Mesodermal cell (in vitro differentiated cells): ENCODE results near the gene MN1.
A peak's percentile ranks its signal among the peaks of the same experiment; 100 is the strongest.

Experiments
- H3K27ac ChIP-seq: 2 replicates; pipeline ENCODE4 v1.7.0; 2013; ENCODE audit warnings: mild to moderate bottlenecking, low read depth, low read length, moderate library complexity; ENCODE audit not compliant: severe bottlenecking
- H3K36me3 ChIP-seq: 2 replicates; pipeline ENCODE4 v1.7.1; 2013; ENCODE audit warnings: mild to moderate bottlenecking, low read length, moderate library complexity; ENCODE audit not compliant: control insufficient read depth, insufficient read depth
- H3K4me1 ChIP-seq: one replicate; pipeline ENCODE4 v1.7.1; 2013; ENCODE audit warnings: mild to moderate bottlenecking, low read length; ENCODE audit not compliant: insufficient read depth, control insufficient read depth, poor library complexity, severe bottlenecking
- H3K4me3 ChIP-seq: 2 replicates; pipeline ENCODE4 v1.7.0; 2013; ENCODE audit warnings: low read length, control low read depth, mild to moderate bottlenecking; ENCODE audit not compliant: insufficient read depth, poor library complexity, severe bottlenecking; ENCODE audit errors: extremely low read depth
- H3K9me3 ChIP-seq: 2 replicates; pipeline ENCODE4 v1.7.1; 2013; ENCODE audit warnings: mild to moderate bottlenecking, low read length, moderate library complexity; ENCODE audit not compliant: control insufficient read depth
- WGBS, 2 experiments: methylation state at CpG; one replicate each; pipeline ENCODE4 v1.1.5; 2013; ENCODE audit warnings: missing lambda C conversion rate in 2 of 2; ENCODE audit not compliant: insufficient coverage in 2 of 2; 5-methylcytosine and 5-hydroxymethylcytosine counted together

Gene MN1

GRCh38 chr22:27791159-27791858 lies 10.2 kb downstream of the MN1 start:
- no peaks in the 10 kb centered on the region for H3K9me3 ChIP-seq
- H3K4me1 ChIP-seq, result peaks cover 33% of the 10 kb centered on the region
- H3K4me3 ChIP-seq, result no peak overlapping the region
- H3K36me3 ChIP-seq, result peaks cover 1% of the 10 kb centered on the region
- no peak overlapping the region for H3K27ac ChIP-seq
- WGBS, 2 experiments, result 80 to 85% methylated on average over 5 of the region's 17 CpGs

DNA sequence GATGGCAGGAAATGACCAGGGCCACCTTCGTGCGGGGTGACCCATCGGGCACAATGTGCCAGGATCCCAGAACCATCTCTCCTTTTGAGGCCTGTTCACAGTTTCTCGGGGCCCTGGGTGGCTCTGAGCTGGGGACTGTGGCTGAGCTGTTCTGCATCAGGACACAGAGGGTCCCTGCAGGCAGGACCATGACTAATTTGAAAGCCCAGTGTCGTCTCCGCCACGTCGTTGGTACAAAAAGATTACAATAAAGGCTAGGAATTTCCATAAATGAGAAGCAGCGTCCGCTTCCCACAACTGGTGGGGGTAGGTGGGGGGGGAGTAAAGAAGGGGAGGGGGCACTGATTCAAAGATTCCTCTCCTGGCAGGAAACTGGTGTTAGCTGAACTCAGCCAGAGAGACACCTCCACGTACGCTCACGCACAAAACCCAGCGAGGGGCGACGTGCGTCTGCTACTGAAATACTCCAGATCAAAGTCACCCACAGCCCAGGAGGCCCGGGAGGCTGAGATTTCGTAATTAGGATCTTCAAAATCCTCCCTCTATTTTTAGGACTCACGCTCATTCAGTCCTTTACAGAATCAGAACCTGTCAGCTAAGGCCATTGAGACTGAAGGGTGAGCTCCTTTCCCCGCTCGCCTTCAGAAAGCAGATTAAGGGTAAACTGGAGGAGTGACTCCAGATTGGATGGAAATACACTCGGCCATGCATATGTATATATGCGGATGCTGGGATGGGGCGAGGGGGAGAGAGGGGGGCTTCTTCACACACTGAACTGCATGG lies 11.0 kb downstream of the MN1 start:
- H3K36me3 ChIP-seq, result no peaks in the 10 kb centered on the region
- peaks cover 33% of the 10 kb centered on the region for H3K4me1 ChIP-seq
- 61 to 64% methylated on average over 15 to 18 of the region's 25 CpGs for WGBS, 2 experiments
- peak overlapping the region; percentile 24 for H3K27ac ChIP-seq
- H3K9me3 ChIP-seq, result no peaks in the 10 kb centered on the region
- no peak overlapping the region for H3K4me3 ChIP-seq

DNA sequence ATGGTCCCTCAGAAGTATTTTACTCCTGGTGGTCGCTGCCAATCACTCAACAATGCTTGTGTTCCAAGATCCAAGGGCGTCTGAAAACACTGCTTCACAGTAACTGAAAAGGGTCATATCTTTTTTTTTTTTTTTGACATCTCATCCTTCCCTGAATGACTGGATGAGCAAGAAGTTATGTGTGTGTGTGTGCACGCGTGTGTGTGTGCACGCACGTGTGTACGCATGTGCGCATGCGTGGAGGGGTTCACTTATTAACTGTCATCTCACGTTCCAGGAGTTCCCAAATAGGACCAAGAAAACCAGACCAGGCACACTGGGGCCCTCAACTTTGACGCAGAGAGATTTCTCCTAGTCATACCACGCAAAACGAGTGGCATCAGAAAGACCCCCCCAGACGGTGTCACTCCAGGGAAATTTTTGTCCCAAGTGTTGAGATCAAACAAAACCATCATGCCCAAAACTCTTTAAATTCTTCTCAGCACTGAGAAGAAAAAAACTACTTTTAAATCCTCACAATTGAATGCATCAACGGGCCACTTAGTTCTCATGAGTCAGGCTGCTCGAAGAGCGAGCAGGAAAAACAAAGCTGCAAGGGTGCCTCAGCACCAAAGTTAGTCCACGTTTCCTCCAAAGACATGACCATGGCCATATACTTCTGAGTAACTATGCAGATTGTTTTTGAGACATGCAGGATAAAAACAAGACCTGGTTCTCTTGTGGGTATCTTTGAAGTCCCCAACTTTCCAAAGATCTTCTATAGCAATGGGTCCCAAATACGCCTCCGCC lies 12.9 kb downstream of the MN1 start:
- Histone ChIP-seq H3K27ac (no peak overlapping the region), H3K4me1 (peaks cover 37% of the 10 kb centered on the region), H3K36me3 (no peaks in the 10 kb centered on the region), H3K4me3 (no peak overlapping the region), H3K9me3 (no peaks in the 10 kb centered on the region)
- WGBS, 2 experiments, result 90 to 93% methylated on average over 13 to 15 of the region's 20 CpGs

DNA sequence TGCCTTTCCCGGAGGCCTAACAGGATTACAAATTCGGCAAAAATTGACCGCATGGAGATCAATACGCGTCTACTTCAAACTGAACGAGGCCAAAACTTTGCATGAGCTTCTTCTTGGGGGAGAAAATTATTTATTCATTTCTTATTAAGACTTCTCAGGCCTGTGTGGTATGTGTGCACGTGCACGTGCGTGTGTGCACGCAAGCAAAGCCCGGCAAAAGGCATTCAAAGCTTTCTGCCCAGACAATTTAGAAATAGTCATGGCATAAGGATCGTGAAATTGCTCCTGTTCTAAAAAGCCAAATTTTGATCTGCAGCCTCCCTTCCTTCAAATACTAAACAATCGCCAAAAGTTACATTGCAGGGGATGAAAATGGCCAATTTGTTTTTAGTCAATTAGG lies 14.6 kb downstream of the MN1 start:
- Histone ChIP-seq H3K4me1 (peaks cover 30% of the 10 kb centered on the region), H3K27ac (no peak overlapping the region)

GRCh38 chr22:27786291-27786932 lies 15.1 kb downstream of the MN1 start:
- Histone ChIP-seq H3K36me3 (peaks cover 1% of the 10 kb centered on the region), H3K9me3 (no peaks in the 10 kb centered on the region), H3K4me1 (peaks cover 28% of the 10 kb centered on the region), H3K27ac (peak overlapping the region; percentile 13), H3K4me3 (no peak overlapping the region)
- 74 to 75% methylated on average over 8 to 11 of the region's 14 CpGs for WGBS, 2 experiments

More for the DNA sequence above, 14.6 kb downstream of the MN1 start:
- no peak overlapping the region for H3K4me3 ChIP-seq
- H3K36me3 ChIP-seq, result no peaks in the 10 kb centered on the region
- 98 to 100% methylated on average over 7 to 9 of the region's 13 CpGs for WGBS, 2 experiments
- no peaks in the 10 kb centered on the region for H3K9me3 ChIP-seq

DNA sequence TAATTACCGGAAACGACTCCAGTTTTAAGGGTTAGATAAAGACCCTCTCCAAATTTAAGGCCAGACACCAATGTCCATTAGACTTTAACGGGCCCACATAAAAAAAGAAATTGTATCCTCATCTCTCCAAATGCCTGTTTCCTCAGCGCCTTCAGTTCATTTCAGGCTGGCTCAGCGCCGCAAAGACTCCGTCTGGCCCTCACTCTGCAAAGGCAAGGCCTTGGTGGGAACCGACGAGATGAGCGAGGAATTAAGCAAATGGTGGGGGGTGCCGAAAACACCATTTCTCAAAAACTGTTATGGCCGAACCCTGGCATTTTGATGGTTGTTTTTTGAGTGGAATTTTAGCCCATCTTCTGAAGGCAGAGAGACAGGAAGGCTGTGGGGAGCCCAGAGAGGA lies 15.7 kb downstream of the MN1 start:
- WGBS, 2 experiments, result 85% methylated on average over 3 to 6 of the region's 12 CpGs
- Histone ChIP-seq H3K27ac (no peak overlapping the region), H3K36me3 (peaks cover 5% of the 10 kb centered on the region), H3K4me3 (no peak overlapping the region), H3K4me1 (peaks cover 22% of the 10 kb centered on the region), H3K9me3 (no peaks in the 10 kb centered on the region)

GRCh38 chr22:27784120-27784475 lies 17.5 kb downstream of the MN1 start:
- peaks cover 14% of the 10 kb centered on the region for H3K4me1 ChIP-seq
- no peak overlapping the region for H3K4me3 ChIP-seq
- H3K9me3 ChIP-seq, result no peaks in the 10 kb centered on the region
- H3K27ac ChIP-seq, result peak overlapping the region; percentile 8
- peaks cover 9% of the 10 kb centered on the region for H3K36me3 ChIP-seq
- WGBS, 2 experiments, result 66 to 68% methylated on average over 3 to 4 of the region's 6 CpGs

DNA sequence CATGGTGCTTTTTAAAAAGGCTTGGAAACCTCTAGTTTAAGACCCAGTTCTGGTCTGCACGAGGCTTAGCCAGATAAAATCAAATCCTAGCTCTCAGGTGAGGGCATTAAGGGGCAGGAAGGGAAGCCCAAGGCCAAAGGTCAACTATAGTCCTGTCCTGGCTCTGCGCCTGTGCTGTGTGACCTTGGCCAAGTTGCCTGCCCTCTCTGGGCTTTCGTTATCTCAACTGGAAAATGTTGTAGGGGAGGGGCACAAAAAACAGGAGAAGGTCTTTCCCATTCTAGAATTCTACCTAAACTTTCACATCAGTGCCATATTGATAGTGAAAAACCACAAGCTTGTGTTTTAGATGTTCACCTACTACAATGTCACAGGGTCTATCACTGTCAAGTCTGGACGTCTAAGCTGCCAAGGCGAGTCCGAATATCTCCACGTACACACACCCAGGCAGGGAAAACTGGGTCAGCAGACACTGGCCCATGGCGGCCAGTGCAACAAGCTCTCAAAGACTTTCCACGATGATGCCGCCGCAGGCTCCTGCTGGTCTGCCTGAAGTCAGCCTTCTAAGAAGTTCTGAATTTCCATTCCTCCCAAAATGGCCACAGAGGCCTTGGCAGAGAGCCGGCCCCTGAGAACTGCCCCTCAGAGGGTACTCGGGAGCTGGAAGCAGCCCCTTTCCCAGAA lies 18.0 kb downstream of the MN1 start:
- H3K4me3 ChIP-seq, result no peak overlapping the region
- no peak overlapping the region for H3K27ac ChIP-seq
- H3K9me3 ChIP-seq, result no peaks in the 10 kb centered on the region
- 91 to 92% methylated on average over 10 to 12 of the region's 13 CpGs for WGBS, 2 experiments
- H3K4me1 ChIP-seq, result peaks cover 14% of the 10 kb centered on the region
- H3K36me3 ChIP-seq, result peaks cover 9% of the 10 kb centered on the region

GRCh38 chr22:27782088-27782487 lies 19.5 kb downstream of the MN1 start:
- WGBS, 2 experiments, result 97 to 99% methylated on average over 9 to 12 of the region's 13 CpGs
- Histone ChIP-seq H3K36me3 (peaks cover 9% of the 10 kb centered on the region), H3K4me3 (no peak overlapping the region), H3K27ac (no peak overlapping the region), H3K4me1 (peaks cover 14% of the 10 kb centered on the region), H3K9me3 (no peaks in the 10 kb centered on the region)

- no peaks in the 10 kb centered on the region for H3K9me3 ChIP-seq
- no peak overlapping the region for H3K27ac ChIP-seq
- H3K4me1 ChIP-seq, result peaks cover 27% of the 10 kb centered on the region
- no peak overlapping the region for H3K4me3 ChIP-seq
- 52 to 57% methylated on average over 7 to 9 of the region's 9 CpGs for WGBS, 2 experiments
- peaks cover 9% of the 10 kb centered on the region for H3K36me3 ChIP-seq
These were observed 21.4 kb downstream of the MN1 start for GRCh38 chr22:27780161-27780575.
